NCI-H2171 treated with DMSO at 0.1 percent for 48 hours (cell line): ENCODE results near the gene FGGY.

Source experiments
- DNase-seq: peaks from one replicate; lab custom pipeline; 2025; lab: John Stamatoyannopoulos, UW

FGGY gene

GRCh38 chr1:59765011-59765730, 468.3 kb downstream of the FGGY start:
- peak; percentile 80 for DNase-seq

- DNase-seq, result peak; percentile 29
Observed at GRCh38 chr1:59766227-59766855, 469.4 kb downstream of the FGGY start.

- DNase-seq, result no peak
Observed at GRCh38 chr1:59767119-59767518, 470.2 kb downstream of the FGGY start.

GRCh38 chr1:59768792-59769735, 472.2 kb downstream of the FGGY start:
- DNase-seq, result peak; percentile 43

GRCh38 chr1:59769736-59770095, 472.8 kb downstream of the FGGY start:
- no peak for DNase-seq

- no peak for DNase-seq
Observed at GRCh38 chr1:59771361-59771760, 474.5 kb downstream of the FGGY start.

GRCh38 chr1:59775480-59775879, 478.6 kb downstream of the FGGY start:
- no peak for DNase-seq

- no peak for DNase-seq
Observed at GRCh38 chr1:59776960-59777852, 480.3 kb downstream of the FGGY start.

- DNase-seq, result no peak
Observed at GRCh38 chr1:59779949-59780348, 483.1 kb downstream of the FGGY start.

GRCh38 chr1:59788825-59789224, 491.9 kb downstream of the FGGY start:
- DNase-seq, result no peak

GRCh38 chr1:59798600-59798999, 501.7 kb downstream of the FGGY start:
- no peak for DNase-seq

GRCh38 chr1:59803458-59804038, 506.7 kb downstream of the FGGY start:
- no peak for DNase-seq

- DNase-seq, result no peak
Observed at GRCh38 chr1:59804301-59804700, 507.4 kb downstream of the FGGY start.

GRCh38 chr1:59805554-59805953, 508.7 kb downstream of the FGGY start:
- DNase-seq, result no peak
